OCI-LY1 (cell line): ENCODE data around the gene FAM107B.

ENCODE experiments used
- CTCF ChIP-seq: fragments of 200-600 bp; sonication (generic), shearing (Covaris generic); IDR thresholded peaks from 2 replicates; pipeline ENCODE4 v1.5.1; 2017; ENCODE audit warnings: mild to moderate bottlenecking, antibody characterized with exemption, low read length, moderate library complexity, mixed read lengths
- EZH2 ChIP-seq: fragments of 200-600 bp; sonication (generic), shearing (Covaris generic); IDR thresholded peaks from 2 replicates; pipeline ENCODE4 v1.8.0; 2017; ENCODE audit warnings: borderline replicate concordance, mixed run types, mild to moderate bottlenecking, antibody characterized with exemption, low read length, moderate library complexity, mixed read lengths

GRCh38 chr10:14595526-14596182, 179.0 kb downstream of the FAM107B start:
- TF ChIP-seq CTCF = no peak
- TF ChIP-seq EZH2 = no peak
